HG02970 (cell line): Measurements from ENCODE around the gene OPHN1.
"Not testable (repeated sequence)": the region's sequence is repeated elsewhere in the genome, so short reads cannot be mapped to it uniquely, and the experiment has no call there.

Source experiments
- ATAC-seq: cut with Tn5 transposase; IDR thresholded peaks from one replicate; pipeline ENCODE4 v1.9.1; 2021; ENCODE audit warnings: mild to moderate bottlenecking, moderate library complexity, moderate number of reproducible peaks; ENCODE audit not compliant: unreplicated experiment, low FRiP score

Gene OPHN1

GRCh38 chrX:68090266-68090665 lies 343.0 kb downstream of the OPHN1 start:
- no peak for ATAC-seq

- no peak for ATAC-seq
Observed at GRCh38 chrX:68087526-68087925, 345.8 kb downstream of the OPHN1 start.

- no peak for ATAC-seq
Observed at GRCh38 chrX:68086709-68087108, 346.6 kb downstream of the OPHN1 start.

GRCh38 chrX:68084765-68085164 lies 348.5 kb downstream of the OPHN1 start:
- ATAC-seq, result no peak

GRCh38 chrX:68083510-68083909 lies 349.8 kb downstream of the OPHN1 start:
- ATAC-seq, result no peak

DNA sequence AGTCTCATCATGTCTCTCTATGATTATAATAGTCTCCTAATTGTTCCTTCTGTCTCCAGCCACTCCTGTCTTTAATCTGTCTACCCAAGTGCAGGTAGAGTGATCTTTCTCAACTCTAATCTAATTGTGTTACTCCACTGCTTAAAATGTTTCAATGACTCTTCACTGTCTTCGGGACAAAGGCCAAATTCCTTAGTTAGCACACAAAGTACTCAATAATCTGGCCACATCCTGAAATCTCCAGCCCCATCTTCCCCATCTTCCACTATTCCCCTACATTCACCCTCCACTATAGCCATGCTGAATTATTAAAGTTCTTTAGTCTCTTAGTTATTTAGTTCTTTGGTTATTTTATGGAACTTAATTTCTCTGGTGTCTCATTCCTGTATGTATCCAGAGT lies 353.3 kb downstream of the OPHN1 start:
- ATAC-seq, result no peak

GRCh38 chrX:68078801-68079200 lies 354.5 kb downstream of the OPHN1 start:
- ATAC-seq, result not testable (repeated sequence)

GRCh38 chrX:68077378-68077777 lies 355.9 kb downstream of the OPHN1 start:
- no peak for ATAC-seq

DNA sequence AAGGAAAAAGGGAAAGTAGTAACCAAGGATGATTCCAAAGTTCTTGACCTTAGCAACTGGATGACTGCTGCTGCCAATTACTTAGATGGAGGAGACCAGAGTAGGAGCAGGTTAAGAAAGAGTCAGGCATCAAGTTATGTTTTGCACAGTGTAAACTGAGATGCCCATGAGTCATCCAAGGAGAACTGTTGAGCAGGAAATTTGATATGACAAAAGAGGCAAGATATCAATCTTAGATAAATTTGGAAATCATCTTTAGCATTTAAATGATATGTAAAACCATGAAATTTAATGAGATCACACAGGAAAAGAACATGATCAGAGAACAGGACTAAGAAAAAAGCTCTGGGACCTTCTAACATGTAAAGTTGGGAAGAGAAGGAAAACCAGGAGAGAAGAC lies 361.3 kb downstream of the OPHN1 start:
- ATAC-seq, result no peak

DNA sequence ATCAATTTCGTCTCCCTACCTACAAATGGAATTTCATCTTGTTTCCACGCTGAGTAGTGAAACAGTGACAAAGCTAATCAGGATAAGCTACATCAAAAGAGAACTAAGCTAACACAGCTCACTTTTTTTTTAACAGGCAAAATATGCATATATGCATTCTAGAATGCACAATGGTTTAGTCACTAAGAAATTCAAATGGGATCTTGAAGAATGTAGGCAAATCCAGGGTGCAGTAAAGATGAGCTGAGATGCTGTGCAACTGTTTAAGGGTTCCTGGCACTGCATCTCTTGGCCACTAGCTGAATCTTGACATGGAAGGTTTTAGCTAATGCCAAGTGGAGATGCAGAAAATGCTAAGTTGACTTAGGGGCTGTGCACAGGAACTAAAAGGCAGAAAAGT lies 363.2 kb downstream of the OPHN1 start:
- ATAC-seq, result not testable (repeated sequence)

- ATAC-seq, result no peak
Observed at GRCh38 chrX:68061206-68061535, 372.1 kb downstream of the OPHN1 start.

DNA sequence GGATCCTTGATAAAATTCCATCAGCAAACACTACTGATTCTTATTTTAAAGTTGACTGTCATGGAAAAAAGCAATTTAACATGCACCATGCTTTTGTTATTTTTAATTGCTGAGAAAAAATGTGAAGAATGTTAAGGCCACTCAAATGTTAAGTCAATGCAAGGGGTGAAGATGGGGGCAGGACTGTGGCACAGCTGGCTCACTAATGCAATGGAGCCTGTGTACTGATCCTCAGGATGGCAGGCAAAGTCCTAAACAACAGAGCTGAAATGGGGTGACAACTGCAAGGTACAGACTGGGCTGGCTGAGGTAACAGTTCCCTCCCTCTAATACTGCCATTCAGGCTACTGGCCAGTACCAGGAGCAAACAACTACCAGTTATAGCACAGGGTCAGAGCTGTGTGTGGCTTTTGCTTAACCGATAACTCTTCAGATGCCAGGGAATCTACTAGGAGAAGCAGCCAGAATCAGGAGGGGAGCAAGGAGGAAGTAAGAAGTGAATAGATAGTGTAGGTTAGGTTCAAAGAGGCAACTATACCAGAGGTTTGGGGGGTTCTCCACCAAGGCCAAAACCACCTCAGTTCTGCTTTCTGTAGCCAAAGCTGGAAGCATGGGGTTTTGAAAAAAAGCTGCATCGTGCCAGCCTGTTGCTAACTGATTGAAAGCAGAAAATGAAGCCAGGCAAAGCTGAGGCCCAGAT lies 372.6 kb downstream of the OPHN1 start:
- ATAC-seq, result no peak

- ATAC-seq, result no peak
Observed at GRCh38 chrX:68059469-68059868, 373.8 kb downstream of the OPHN1 start.

DNA sequence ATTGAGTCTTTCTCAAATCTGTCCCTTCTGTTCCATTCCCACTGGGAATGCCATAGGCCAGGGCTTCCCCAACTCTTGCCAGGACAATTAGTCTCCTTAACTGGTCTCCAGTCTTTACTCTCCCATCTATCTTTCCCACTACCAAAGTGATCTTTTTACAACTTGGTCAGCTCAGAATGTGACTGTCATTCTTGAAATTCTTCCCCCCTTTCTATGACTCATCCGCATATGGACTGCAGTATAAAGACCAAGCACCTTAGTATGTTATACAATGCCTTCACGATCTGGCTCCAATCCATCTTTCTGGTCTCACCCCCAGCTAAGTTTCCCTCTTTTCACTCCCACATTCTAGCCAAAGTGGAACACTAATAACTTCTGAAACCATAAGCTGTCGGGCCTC lies 383.8 kb downstream of the OPHN1 start:
- no peak for ATAC-seq

GRCh38 chrX:68048774-68049173 lies 384.5 kb downstream of the OPHN1 start:
- no peak for ATAC-seq

DNA sequence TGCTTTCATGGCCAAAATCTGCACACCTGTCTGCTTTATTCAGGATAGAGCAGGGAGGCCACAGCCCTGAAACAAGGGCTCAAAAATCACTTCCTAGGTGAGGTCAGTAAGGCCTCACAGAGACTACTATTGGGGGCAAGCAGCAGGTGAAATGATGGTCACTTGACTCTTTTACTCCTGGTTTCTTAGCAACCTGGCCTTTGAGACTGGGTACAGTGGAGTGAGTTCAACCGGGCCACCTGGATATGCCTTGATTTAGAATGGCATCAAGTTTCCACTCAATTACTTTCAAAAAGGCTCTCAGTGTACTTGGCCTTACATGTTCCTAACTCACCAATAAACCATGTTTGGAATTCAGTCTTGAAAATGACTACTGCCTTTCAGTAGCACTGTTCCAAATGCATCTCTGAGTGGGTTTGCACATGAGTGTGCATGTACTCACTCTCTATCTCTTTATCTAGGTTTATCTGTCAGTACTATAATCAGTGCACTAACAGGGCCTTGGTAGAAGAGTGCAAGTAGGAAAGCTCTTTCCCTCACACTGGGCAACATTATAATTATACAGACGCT lies 388.2 kb downstream of the OPHN1 start:
- ATAC-seq, result no peak

DNA sequence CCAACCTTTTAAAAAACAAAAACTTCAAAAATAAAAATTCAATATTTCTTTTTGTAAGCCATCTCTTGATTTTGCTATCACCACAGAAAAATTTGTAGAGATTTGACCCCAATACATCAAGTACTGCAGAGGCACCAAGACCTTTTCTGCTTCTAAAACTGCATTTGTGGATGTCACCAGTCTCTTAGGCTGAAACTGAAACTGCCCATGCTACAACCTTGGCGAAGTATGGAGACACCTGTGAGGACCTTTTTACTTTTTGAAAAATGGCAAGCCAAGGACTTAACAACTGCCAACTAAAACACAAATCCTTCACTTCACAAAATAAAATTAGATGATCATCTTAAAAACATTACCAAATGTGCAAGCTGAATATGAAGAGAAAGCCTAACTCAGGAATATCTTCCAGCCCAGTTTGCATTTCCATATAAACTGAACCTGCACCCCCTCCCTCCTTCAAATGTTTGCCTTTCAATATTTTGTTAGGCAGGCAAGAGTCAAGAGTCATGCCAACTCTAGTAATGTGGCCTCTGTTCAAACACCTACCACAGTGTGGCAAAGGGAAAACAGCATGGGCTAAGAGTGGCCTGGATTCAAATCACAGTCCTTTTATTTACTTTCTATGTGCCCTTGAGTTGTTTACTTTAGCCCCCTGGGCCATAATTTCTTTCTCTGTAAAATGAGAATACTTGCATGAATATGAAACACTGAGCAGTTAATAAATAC lies 389.4 kb downstream of the OPHN1 start:
- ATAC-seq, result no peak

DNA sequence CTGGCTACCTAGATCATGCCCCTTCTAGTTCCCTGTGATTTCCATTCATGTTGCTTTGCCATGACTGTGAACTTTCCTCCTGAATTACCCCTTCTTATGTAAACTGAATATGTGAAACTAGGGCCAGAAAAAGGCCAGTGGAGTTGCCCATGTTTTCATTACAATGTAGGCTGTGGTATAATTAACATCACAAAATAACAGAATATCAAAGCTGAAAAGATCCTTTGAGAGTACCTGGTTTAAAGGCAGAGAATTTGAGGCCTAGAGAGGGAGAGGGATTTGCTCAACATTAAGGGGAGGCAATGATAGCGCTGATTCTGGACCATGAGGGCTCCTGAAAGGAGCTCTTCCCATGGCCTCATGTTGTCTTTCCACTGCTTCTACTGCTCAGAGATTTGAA lies 392.2 kb downstream of the OPHN1 start:
- ATAC-seq, result no peak

- no peak for ATAC-seq
Observed at GRCh38 chrX:68018248-68019203, 414.8 kb downstream of the OPHN1 start.

- no peak for ATAC-seq
Observed at GRCh38 chrX:67998540-67998939, 434.8 kb downstream of the OPHN1 start.
